ENCODE results near the gene ERVMER34-1. TPM values are rescaled to one million over a fixed set of nuclear protein-coding genes. Genes with fewer than 3 reads are reported as not detected.

ERVMER34-1 gene
- polyA plus RNA-seq, 6 donors from 2014 or later, result not detected

DNA sequence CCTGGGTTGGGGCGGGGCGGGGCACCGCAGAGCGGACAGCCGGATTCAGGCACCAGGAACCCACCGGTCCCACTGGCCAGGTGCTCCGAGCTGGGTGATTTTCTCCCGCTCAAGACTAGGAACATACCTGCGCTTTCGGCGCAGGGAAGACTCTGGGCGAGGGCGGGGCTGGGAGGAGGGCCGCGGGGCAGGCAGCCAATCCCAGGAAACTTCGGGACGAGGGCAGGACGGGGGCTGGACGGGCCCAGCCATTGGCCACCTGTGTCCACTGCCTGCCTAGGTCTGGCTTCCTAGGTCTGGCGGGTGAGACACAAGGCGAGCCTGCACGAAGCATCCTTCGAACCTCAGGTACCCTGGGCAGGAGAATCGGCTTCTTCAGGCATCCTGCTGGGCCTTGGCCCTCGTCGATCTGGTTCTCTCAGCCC, 274 bp upstream of the ERVMER34-1 start:
- H3K27me3 Mint-ChIP-seq, result peaks cover 54 to 76% (median 74%) of the 10 kb centered on the region in 3 donors
- peaks cover 8 to 19% (median 12%) of the 10 kb centered on the region in 3 donors for H3K4me1 Mint-ChIP-seq
- peak in 1 of 2 donors; percentile 11 for ATAC-seq (ENCODE audit: low read depth in 2 of 2)
- no peak for DNase-seq
- peak overlapping the region; percentile 54 to 93 (median 81) for H3K4me3 Mint-ChIP-seq
- H3K36me3 Mint-ChIP-seq, result no peaks in the 10 kb centered on the region
- H3K27ac Mint-ChIP-seq, result peak overlapping the region in 1 of 6 donors; percentile 32
- H3K9me3 Mint-ChIP-seq, result peaks cover 0 to 6% (median 2%) of the 10 kb centered on the region in 7 donors

DNA sequence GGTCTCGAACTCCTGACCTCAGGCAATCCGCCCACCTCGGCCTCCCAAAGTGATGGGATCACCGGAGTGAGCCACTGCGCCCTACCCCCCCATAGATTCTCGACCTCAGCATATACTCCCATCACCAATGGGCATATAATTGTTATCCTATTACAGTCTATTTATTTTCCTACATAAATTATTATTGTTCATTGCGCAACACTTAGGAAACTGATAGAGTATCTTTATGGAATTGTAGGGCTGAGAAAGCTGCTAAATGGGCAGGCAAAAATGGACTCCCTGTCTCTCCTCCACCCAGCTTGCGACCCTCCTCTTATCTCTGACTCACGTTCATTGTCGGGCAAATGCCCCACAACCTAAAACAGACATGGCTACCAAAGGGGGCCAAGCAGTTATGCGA, 1.0 kb downstream of the ERVMER34-1 start:
- DNase-seq (no peak), ATAC-seq (ENCODE audit: low read depth in 2 of 2) (no peak)
- Mint-ChIP-seq H3K27ac (peak overlapping the region in 1 of 6 donors; percentile 7), H3K27me3 (peaks cover 59 to 84% (median 81%) of the 10 kb centered on the region in 3 donors), H3K9me3 (peaks cover 0 to 6% (median 2%) of the 10 kb centered on the region in 7 donors), H3K4me1 (peaks cover 8 to 19% (median 12%) of the 10 kb centered on the region in 3 donors), H3K36me3 (no peaks in the 10 kb centered on the region), H3K4me3 (peak overlapping the region in 7 of 8 donors; percentile 54 to 79 (median 68))

DNA sequence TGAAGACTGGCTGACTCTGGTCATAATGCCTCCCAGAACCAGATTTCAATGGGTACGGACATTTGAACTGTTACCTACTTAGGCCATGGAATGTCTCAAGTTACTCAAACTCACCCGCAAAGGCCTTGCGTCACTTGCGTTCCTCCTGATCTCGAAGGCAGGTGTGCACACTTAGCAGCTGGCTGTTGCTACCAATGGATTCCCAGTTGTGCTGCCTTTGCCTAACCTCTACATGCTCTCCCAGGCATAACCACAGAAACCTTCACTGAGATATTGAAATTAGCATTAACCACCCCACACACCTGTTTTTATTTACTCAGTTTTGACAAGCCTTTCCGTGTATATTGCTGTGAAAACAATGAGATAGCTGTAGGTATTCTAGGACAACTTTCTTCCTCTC, 2.8 kb downstream of the ERVMER34-1 start:
- Mint-ChIP-seq H3K27me3 (peaks cover 47 to 84% (median 70%) of the 10 kb centered on the region in 3 donors), H3K4me3 (no peak overlapping the region), H3K36me3 (no peaks in the 10 kb centered on the region), H3K9me3 (peaks cover 0 to 6% (median 2%) of the 10 kb centered on the region in 7 donors), H3K27ac (no peak overlapping the region), H3K4me1 (peaks cover 8 to 19% (median 12%) of the 10 kb centered on the region in 3 donors)
- no peak for DNase-seq
- ATAC-seq (ENCODE audit: low read depth in 2 of 2), result no peak

DNA sequence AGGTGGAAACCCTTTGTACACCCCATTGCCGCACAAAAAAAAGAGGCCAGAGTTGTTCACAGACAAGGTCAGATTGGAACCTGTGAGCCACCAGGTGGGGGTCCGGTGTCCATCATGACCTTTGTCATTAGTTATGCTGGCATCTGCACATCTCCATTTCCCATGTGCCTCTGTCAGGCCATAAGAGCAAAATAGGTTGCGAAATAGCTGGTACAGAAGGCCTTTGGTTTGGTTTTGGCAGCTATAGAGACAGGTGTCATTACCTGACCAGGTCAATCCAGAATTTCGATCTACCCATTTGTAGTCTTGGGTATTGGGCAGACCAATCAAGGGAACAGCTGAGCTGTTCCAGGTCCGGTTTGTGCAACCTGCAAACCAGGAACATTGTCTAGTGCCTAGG, 6.6 kb downstream of the ERVMER34-1 start:
- ATAC-seq (ENCODE audit: low read depth in 2 of 2), result no peak
- H3K36me3 Mint-ChIP-seq, result no peaks in the 10 kb centered on the region

DNA sequence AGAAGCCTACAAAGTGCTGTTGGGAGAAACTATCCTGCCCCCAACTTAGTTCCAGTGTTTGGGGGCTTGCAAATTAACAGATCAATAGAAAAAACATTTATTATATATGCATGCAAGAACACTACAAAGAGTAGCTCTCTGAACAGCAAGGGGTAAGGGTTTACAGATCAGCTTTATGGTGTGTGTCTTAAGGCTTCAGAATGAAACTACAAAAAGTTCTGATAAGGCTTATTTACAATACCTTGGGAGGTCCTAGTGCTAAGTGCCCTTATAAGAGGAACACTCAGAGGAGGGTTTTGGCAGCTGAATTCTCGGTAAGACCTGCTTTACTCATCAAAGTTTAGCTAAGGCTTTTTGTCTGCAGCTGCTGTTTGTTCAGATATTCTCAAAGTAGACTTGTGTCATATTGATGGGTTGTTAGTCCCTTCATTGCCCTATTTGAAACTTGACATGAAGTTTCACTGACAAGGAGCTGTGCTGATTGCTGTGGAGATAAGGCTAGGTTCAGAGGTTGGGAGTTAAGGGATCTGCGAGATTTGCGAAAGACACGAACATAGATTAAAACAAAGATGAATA, 7.7 kb downstream of the ERVMER34-1 start:
- Mint-ChIP-seq H3K27ac (no peak overlapping the region), H3K36me3 (no peaks in the 10 kb centered on the region), H3K27me3 (peaks cover 8 to 59% (median 21%) of the 10 kb centered on the region in 3 donors), H3K4me1 (no peaks in the 10 kb centered on the region), H3K4me3 (no peak overlapping the region), H3K9me3 (no peaks in the 10 kb centered on the region)
- DNase-seq, result no peak
- no peak for ATAC-seq (ENCODE audit: low read depth in 2 of 2)

More for the DNA sequence above, 6.6 kb downstream of the ERVMER34-1 start:
- H3K27ac Mint-ChIP-seq, result no peak overlapping the region
- H3K4me3 Mint-ChIP-seq, result no peak overlapping the region
- no peaks in the 10 kb centered on the region for H3K9me3 Mint-ChIP-seq
- no peak for DNase-seq
- no peaks in the 10 kb centered on the region for H3K4me1 Mint-ChIP-seq
- H3K27me3 Mint-ChIP-seq, result peaks cover 10 to 63% (median 31%) of the 10 kb centered on the region in 3 donors

DNA sequence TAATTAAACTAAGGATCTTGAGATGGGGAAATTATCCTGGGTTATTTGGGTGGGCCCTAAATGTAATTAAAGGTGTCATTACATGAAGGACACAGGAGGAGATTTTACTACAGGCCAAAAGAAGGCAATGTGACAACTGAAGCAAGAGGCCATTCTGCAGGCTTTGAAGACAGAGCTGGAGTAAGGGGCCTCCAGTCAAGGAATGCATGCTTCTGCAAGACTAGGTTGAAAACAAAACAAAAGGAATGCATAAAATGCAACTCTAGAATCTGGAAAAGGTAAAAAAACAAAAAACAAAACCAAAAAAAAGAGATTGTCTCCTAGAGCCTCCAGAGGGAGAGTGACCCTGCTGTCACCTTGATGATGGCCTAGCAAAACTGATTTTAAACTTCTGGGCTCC, 21.6 kb downstream of the ERVMER34-1 start:
- Mint-ChIP-seq H3K4me3 (no peak overlapping the region), H3K27ac (no peak overlapping the region), H3K4me1 (no peaks in the 10 kb centered on the region), H3K36me3 (no peaks in the 10 kb centered on the region), H3K27me3 (peaks cover 0 to 13% (median 10%) of the 10 kb centered on the region in 3 donors), H3K9me3 (no peaks in the 10 kb centered on the region)
- no peak for DNase-seq
- no peak for ATAC-seq (ENCODE audit: low read depth in 2 of 2)

DNA sequence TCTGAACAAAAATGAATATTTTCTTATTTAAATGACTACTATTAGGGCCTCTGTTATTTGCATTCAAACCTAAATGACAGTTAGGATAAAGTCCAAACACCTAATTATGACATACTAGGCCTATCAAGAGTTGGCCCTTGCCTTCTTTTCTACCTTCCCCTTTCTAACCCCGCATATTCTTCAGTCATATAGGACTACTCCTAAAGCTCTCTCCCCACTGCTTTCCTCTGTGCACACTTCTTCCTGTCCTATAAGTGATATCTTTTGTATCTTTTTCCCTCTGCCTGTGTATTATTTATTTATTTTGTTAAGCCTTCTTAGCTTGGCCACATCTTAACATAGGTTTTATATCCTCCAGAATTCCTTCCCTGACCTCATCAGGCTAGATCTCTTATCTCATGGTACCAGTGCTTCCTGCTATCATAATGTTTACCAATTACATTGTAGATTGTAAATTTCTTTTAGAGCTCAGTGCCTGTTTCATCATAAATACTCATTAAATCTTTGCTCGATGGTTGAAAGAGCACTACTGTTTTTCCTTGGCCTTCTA, 22.5 kb downstream of the ERVMER34-1 start:
- ATAC-seq (ENCODE audit: low read depth in 2 of 2) (no peak), DNase-seq (no peak)
- Mint-ChIP-seq H3K27me3 (peaks cover 0 to 10% (median 5%) of the 10 kb centered on the region in 3 donors), H3K4me1 (no peaks in the 10 kb centered on the region), H3K4me3 (no peak overlapping the region), H3K36me3 (no peaks in the 10 kb centered on the region), H3K9me3 (no peaks in the 10 kb centered on the region), H3K27ac (peak overlapping the region in 1 of 6 donors; percentile 10)

DNA sequence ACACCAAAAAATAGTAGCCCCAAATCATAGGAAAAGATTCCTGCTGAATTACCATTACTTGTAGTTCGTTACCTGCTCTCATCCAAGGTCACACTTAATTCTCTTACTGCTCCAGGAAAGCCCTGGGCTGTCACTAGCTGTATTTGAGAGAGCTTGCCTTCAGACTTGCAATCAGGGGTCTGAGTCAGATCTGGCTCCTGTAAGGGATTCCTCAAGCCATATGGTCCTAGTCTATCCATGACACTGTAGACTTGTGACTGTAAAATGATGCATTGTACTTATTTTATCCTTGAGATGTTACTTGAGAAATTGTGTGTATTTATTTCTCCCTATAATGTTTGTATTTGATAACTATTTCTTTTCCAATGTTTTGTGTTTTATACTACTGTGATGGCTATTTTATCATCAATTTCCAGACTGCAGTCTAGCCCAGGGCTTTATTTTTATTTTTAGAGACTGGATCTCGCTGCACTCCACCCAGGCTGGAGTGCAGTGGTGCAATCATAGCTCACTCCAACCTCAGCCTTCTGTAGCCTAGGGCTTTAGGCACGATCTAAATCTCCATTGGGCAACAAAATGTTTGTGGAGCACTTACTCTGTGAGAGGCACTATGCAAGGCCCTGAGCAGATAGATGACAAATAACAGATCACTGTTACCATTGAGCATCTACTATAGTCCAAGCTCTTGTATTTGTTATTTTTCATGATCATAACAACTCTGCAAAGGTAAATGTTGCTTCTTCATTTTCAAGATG, 24.2 kb downstream of the ERVMER34-1 start:
- Mint-ChIP-seq H3K4me1 (peaks cover 4 to 10% (median 9%) of the 10 kb centered on the region in 3 donors), H3K27me3 (peaks cover 0 to 7% (median 0%) of the 10 kb centered on the region in 3 donors), H3K9me3 (no peaks in the 10 kb centered on the region), H3K27ac (no peak overlapping the region), H3K36me3 (no peaks in the 10 kb centered on the region), H3K4me3 (no peak overlapping the region)
- ATAC-seq (ENCODE audit: low read depth in 2 of 2) (no peak), DNase-seq (no peak)

DNA sequence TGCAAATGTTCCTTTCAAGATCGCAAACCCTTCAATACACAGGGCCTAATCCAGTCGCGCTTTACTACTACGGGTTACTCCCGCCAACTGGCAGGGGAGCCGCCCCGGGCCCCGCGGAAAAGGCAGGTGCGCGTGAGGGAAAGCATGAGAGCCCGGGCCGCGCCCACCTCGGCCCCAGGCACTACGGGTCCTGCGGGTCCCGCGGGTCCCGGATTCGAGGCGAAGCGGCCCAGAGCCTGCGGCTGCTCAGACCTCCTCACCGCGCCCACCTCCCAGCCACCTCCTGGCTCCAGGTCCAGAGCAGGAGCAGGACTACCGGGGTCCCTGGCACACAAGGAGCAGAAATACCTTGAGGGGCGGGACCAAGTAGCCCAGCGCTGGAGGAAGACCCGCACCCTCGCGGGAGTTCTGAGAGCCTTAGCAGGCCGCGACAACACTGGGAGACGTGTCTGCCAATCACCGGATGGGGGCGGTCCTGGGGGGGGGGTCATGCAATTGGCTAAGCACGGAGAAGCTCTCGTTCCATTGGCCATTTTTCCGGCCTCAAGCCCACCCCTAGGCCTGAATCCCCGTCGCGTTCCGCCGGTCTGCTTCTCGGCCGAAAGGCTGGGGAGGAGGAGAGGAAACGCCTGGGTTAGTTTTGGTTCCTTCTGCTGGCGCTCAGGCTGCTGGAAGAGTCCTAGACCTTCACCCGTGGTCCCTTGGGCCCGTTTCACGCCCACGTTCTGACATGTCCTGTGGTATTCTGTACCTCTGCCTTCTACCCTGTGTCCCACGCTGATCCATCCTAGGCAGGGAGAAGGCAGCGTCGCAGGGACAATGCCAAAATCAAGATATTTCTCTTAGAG, 29.0 kb downstream of the ERVMER34-1 start:
- H3K9me3 Mint-ChIP-seq, result no peaks in the 10 kb centered on the region
- ATAC-seq (ENCODE audit: low read depth in 2 of 2), result peak; percentile 89 to 92
- peaks cover 4 to 14% (median 9%) of the 10 kb centered on the region in 3 donors for H3K4me1 Mint-ChIP-seq
- H3K36me3 Mint-ChIP-seq, result no peaks in the 10 kb centered on the region
- H3K27me3 Mint-ChIP-seq, result no peaks in the 10 kb centered on the region
- H3K4me3 Mint-ChIP-seq, result peak overlapping the region; percentile 56 to 95 (median 88)
- peak overlapping the region; percentile 25 to 93 (median 87) for H3K27ac Mint-ChIP-seq
- peak; percentile 87 for DNase-seq

DNA sequence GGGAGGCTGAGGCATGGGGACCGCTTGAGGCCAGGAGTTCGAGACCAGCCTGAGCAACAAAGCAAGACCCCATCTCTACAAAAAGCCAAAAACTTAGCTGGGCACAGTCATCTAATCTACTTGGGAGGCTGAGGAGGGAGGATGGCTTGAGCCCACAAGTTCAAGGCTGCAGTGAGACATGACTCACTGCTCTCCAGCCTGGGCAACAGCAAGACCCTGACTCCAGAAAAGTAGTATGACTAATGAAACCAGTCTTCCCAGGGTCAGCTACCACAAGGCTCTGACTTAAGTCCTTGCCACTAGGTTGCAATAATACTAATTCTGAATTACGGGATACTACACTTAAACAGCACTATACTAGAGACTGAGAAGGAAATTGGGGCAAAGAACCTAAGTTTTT, 33.1 kb downstream of the ERVMER34-1 start:
- peak overlapping the region in 1 of 8 donors; percentile 37 for H3K4me3 Mint-ChIP-seq
- no peak overlapping the region for H3K27ac Mint-ChIP-seq
- ATAC-seq (ENCODE audit: low read depth in 2 of 2), result no peak
- DNase-seq, result no peak
- H3K4me1 Mint-ChIP-seq, result peaks cover 27 to 38% (median 28%) of the 10 kb centered on the region in 3 donors
- no peaks in the 10 kb centered on the region for H3K9me3 Mint-ChIP-seq
- H3K27me3 Mint-ChIP-seq, result no peaks in the 10 kb centered on the region
- peaks cover 9 to 10% of the 10 kb centered on the region in 2 donors for H3K36me3 Mint-ChIP-seq

DNA sequence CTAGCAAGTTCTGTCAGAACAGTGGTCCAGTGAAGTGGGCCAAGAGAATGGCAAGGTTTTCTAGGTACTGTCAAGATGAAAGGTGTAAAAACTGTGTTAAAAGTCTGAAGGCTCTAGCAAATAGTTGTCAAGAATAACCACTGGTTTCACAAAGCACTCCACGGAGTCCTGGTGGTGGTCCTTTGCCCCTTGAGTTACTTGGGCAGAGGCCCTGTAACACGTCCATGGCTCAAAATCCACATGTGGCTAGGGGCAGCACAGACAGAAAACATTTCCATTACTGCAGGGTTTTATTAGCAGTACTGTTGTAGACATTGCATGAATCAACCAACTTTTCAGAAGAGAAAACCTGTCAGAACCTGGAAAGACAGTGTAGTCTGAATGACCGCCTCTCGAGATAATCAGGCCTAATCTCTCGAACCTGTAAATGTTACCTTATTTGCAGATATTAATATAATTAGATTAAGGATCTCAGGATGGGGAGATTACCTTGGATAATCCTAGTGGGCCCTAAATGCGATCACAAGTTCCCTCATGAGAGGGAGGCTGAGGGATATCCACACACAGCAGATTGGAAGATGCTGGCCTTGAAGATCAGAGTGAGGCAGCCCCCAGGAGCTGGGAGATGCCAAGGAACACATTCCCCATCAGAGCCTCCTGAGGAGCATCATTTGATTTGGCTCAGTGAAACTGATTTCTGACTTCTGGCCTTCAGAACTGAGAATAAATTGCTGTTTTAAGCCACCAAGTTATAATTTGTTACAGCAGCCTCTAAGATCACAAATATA, 34.7 kb downstream of the ERVMER34-1 start:
- no peaks in the 10 kb centered on the region for H3K27me3 Mint-ChIP-seq
- ATAC-seq (ENCODE audit: low read depth in 2 of 2), result no peak
- DNase-seq, result no peak
- H3K27ac Mint-ChIP-seq, result peak overlapping the region in 1 of 6 donors; percentile 62
- H3K4me3 Mint-ChIP-seq, result peak overlapping the region in 1 of 8 donors; percentile 78
- H3K36me3 Mint-ChIP-seq, result peaks cover 9 to 10% of the 10 kb centered on the region in 2 donors
- H3K9me3 Mint-ChIP-seq, result no peaks in the 10 kb centered on the region
- peaks cover 26 to 38% (median 29%) of the 10 kb centered on the region in 3 donors for H3K4me1 Mint-ChIP-seq

DNA sequence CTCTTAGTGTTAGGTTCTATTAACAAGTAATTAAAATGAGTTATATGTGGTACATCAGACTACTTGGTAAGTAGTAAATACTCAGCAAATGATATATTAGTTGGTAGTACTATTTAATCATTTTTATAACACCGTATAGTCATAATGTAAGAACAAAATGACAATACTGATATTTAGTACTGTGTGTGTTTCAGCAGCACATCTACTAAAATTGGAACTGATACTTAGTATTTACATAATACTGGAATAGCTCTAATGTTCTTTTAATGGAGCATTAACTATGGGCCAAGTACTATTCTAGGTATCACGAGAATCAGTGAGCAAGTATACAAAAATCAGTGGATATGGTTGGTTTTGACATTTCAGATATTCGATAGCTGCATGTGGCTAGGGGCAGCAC, 35.3 kb downstream of the ERVMER34-1 start:
- Mint-ChIP-seq H3K27me3 (no peaks in the 10 kb centered on the region), H3K4me1 (peaks cover 31 to 42% (median 36%) of the 10 kb centered on the region in 3 donors), H3K36me3 (peaks cover 9 to 10% of the 10 kb centered on the region in 2 donors), H3K9me3 (no peaks in the 10 kb centered on the region), H3K4me3 (peak overlapping the region in 2 of 8 donors; percentile 12 to 78), H3K27ac (no peak overlapping the region)
- ATAC-seq (ENCODE audit: low read depth in 2 of 2) (no peak), DNase-seq (no peak)
